ENCODE data around the gene PARPBP. TPM values are rescaled to one million over a fixed set of nuclear protein-coding genes. Genes with fewer than 3 reads are reported as not detected.
"Not testable (repeated sequence)": the region's sequence is repeated elsewhere in the genome, so short reads cannot be mapped to it uniquely, and the experiment has no call there.

Gene PARPBP
- total and polyA plus RNA-seq, 4 donors = 0.41 to 7.2 (median 2.0) TPM

DNA sequence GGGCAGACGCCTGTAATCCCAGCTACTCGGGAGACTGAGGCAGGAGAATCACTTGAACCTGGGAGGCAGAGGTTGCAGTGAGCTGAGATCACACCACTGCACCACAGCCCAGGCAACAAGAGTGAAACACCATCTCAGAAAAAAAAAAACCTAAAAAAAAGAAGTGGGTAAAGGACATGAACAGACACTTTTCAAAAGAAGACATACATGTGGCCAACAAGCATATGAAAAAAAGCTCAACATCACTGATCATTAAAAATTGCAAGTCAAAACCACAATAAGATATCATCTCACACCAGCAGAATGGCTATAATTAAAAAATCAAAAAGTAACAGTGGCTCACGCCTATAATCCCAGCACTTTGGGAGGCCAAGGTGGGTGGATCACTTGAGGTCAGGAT lies 10.7 kb downstream of the PARPBP start:
- H3K27me3 ChIP-seq (ENCODE audit: control insufficient read depth in 1 of 2, insufficient read depth in 2 of 2, low read length in 1 of 2); H3K36me3 ChIP-seq (ENCODE audit: control insufficient read depth in 1 of 2, insufficient read depth in 2 of 2, low read length in 1 of 2); DNase-seq; H3K9me3 ChIP-seq (ENCODE audit: control insufficient read depth, low read length); H3K27ac ChIP-seq (ENCODE audit: low read depth in 1 of 2, low read length in 2 of 2); H3K4me1 ChIP-seq (ENCODE audit: control insufficient read depth in 1 of 2, insufficient read depth in 2 of 2, low read length in 2 of 2); intact Hi-C loops (cut with DNase I); H3K4me3 ChIP-seq (ENCODE audit: low read length in 2 of 2); ATAC-seq (ENCODE audit: low FRiP score): not testable (repeated sequence)
- WGBS, 2 donors = 79 to 97% methylated on average over 3 of the region's 3 CpGs

DNA sequence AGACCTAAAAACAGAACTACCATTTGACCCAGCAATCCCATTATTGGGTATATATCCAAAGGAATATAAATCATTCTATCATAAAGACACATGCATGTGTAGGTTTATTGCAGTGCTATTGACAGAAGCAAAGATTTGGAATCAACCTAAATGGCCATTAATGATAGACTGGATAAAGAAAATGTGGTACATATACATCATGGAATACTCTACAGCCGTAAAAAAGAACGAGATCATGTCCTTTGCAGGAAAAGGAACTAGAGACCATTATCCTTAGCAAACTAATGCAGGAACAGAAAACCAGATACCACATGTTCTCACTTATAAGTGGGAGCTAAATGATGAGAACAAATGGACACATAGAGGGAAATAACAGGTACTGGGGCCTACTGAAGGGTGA lies 11.5 kb downstream of the PARPBP start:
- intact Hi-C loops (cut with DNase I); H3K4me1 ChIP-seq (ENCODE audit: control insufficient read depth in 1 of 2, insufficient read depth in 2 of 2, low read length in 2 of 2); H3K36me3 ChIP-seq (ENCODE audit: control insufficient read depth in 1 of 2, insufficient read depth in 2 of 2, low read length in 1 of 2); H3K27ac ChIP-seq (ENCODE audit: low read depth in 1 of 2, low read length in 2 of 2); ATAC-seq (ENCODE audit: low FRiP score); H3K4me3 ChIP-seq (ENCODE audit: low read length in 2 of 2); H3K27me3 ChIP-seq (ENCODE audit: control insufficient read depth in 1 of 2, insufficient read depth in 2 of 2, low read length in 1 of 2); DNase-seq; H3K9me3 ChIP-seq (ENCODE audit: control insufficient read depth, low read length): not testable (repeated sequence)
- 94 to 97% methylated on average over 2 of the region's 2 CpGs for WGBS, 2 donors

DNA sequence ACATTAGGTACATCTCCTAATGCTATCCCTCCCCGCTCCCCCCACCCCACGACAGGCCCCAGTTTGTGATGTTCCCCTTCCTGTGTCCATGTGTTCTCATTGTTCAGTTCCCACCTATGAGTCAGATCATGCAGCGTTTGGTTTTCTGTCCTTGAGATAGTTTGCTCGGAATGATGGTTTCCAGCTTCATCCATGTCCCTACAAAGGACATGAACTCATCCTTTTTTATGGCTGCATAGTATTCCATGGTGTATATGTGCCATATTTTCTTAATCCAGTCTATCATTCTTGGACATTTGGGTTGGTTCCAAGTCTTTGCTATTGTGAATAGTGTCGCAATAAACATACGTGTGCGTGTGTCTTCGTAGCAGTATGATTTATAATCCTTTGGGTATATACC lies 17.6 kb downstream of the PARPBP start:
- H3K27me3 ChIP-seq (ENCODE audit: control insufficient read depth in 1 of 2, insufficient read depth in 2 of 2, low read length in 1 of 2); H3K36me3 ChIP-seq (ENCODE audit: control insufficient read depth in 1 of 2, insufficient read depth in 2 of 2, low read length in 1 of 2); intact Hi-C loops (cut with DNase I); H3K4me3 ChIP-seq (ENCODE audit: low read length in 2 of 2); H3K4me1 ChIP-seq (ENCODE audit: control insufficient read depth in 1 of 2, insufficient read depth in 2 of 2, low read length in 2 of 2); ATAC-seq (ENCODE audit: low FRiP score); H3K9me3 ChIP-seq (ENCODE audit: control insufficient read depth, low read length); H3K27ac ChIP-seq (ENCODE audit: low read depth in 1 of 2, low read length in 2 of 2); DNase-seq: not testable (repeated sequence)
- WGBS, 2 donors = 89 to 91% methylated on average over 8 of the region's 8 CpGs

DNA sequence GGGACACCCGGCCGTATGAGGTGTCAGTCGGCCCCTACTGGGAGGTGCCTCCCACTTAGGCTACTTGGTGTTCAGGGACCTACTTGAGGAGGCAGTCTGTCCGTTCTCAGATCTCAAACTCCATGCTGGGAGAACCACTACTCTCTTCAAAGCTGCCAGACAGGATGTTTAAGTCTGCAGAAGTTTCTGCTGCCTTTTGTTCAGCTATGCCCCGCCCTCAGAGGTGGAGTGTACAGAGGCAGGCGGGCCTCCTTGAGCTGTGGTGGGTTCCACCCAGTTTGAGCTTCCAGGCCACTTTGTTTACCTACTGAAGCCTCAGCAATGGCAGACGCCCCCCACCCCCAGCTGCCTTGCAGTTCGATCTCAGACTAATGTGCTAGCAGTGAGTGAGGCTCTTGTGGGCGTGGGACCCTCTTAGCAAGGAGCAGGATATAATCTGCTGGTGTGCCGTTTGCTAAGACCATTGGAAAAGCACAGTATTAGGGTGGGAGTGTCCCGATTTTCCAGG lies 22.9 kb downstream of the PARPBP start:
- DNase-seq; H3K9me3 ChIP-seq (ENCODE audit: control insufficient read depth, low read length); intact Hi-C loops (cut with DNase I); ATAC-seq (ENCODE audit: low FRiP score); H3K36me3 ChIP-seq (ENCODE audit: control insufficient read depth in 1 of 2, insufficient read depth in 2 of 2, low read length in 1 of 2); H3K4me3 ChIP-seq (ENCODE audit: low read length in 2 of 2); H3K27ac ChIP-seq (ENCODE audit: low read depth in 1 of 2, low read length in 2 of 2); H3K4me1 ChIP-seq (ENCODE audit: control insufficient read depth in 1 of 2, insufficient read depth in 2 of 2, low read length in 2 of 2); H3K27me3 ChIP-seq (ENCODE audit: control insufficient read depth in 1 of 2, insufficient read depth in 2 of 2, low read length in 1 of 2): not testable (repeated sequence)
- 91 to 93% methylated on average over 11 of the region's 11 CpGs for WGBS, 2 donors

DNA sequence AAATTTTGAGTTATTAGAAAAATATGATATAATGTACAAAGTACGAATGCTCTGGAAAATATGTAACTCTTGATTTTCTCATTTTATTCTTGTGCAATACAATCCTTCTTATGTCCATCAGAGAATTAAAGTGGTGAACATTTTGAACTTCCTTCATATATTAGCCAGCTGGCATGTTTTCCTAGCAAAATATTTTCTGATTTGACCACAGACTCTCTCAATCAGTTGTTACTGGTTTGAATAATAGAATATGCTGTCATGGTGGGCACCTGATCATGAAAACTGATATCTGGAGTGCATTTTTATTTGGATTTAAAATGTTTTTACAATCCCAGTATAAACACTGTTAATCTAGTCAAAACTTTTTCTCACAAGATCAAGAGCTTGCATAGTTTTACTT lies 24.2 kb downstream of the PARPBP start:
- Histone ChIP-seq H3K4me3 (ENCODE audit: low read length in 2 of 2) (no peak overlapping the region), H3K4me1 (ENCODE audit: control insufficient read depth in 1 of 2, insufficient read depth in 2 of 2, low read length in 2 of 2) (no peaks in the 10 kb centered on the region), H3K27ac (ENCODE audit: low read depth in 1 of 2, low read length in 2 of 2) (no peak overlapping the region), H3K36me3 (ENCODE audit: control insufficient read depth in 1 of 2, insufficient read depth in 2 of 2, low read length in 1 of 2) (no peaks in the 10 kb centered on the region), H3K9me3 (ENCODE audit: control insufficient read depth, low read length) (peaks cover 1% of the 10 kb centered on the region), H3K27me3 (ENCODE audit: control insufficient read depth in 1 of 2, insufficient read depth in 2 of 2, low read length in 1 of 2) (no peaks in the 10 kb centered on the region)
- WGBS, 2 donors = 9 to 15% methylated on average over 1 of the region's 1 CpG
- ATAC-seq (ENCODE audit: low FRiP score) (no peak), DNase-seq (no peak)
- intact Hi-C loops (cut with DNase I) = no loop called here

DNA sequence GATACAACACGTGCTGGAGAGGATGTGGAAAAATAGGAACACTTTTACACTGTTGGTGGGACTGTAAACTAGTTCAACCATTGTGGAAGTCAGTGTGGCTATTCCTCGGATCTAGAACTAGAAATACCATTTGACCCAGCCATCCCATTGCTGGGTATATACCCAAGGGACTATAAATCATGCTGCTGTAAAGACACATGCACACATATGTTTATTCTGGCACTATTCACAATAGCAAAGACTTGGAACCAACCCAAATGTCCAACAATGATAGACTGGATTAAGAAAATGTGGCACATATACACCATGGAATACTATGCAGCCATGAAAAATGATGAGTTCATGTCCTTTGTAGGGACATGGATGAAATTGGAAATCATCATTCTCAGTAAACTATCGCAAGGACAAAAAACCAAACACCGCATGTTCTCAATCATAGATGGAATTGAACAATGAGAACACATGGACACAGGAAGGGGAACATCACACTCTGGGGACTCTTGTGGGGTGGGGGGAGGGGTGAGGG lies 27.1 kb downstream of the PARPBP start:
- H3K4me3 ChIP-seq (ENCODE audit: low read length in 2 of 2); intact Hi-C loops (cut with DNase I); H3K36me3 ChIP-seq (ENCODE audit: control insufficient read depth in 1 of 2, insufficient read depth in 2 of 2, low read length in 1 of 2); H3K27me3 ChIP-seq (ENCODE audit: control insufficient read depth in 1 of 2, insufficient read depth in 2 of 2, low read length in 1 of 2); H3K27ac ChIP-seq (ENCODE audit: low read depth in 1 of 2, low read length in 2 of 2); H3K9me3 ChIP-seq (ENCODE audit: control insufficient read depth, low read length); H3K4me1 ChIP-seq (ENCODE audit: control insufficient read depth in 1 of 2, insufficient read depth in 2 of 2, low read length in 2 of 2); DNase-seq; ATAC-seq (ENCODE audit: low FRiP score): not testable (repeated sequence)
- 84 to 86% methylated on average over 4 of the region's 4 CpGs for WGBS, 2 donors

DNA sequence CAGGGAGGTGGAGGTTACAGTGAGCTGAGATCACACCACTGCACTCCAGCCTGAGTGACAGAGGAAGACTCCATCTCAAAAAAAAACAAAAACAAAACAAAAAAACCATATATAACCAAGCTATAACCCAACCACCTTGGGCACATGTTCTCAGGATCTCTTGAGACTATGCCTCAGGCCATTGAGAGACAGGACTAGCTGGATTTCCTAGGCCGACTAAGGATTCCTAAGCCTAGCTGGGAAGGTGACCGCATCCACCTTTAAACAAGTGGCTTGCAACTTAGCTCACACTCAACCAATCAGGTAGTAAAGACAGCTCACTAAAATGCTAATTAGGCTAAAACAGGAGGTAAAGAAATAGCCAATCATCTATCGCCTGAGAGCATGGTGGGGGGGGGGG lies 35.2 kb downstream of the PARPBP start:
- intact Hi-C loops (cut with DNase I); H3K36me3 ChIP-seq (ENCODE audit: control insufficient read depth in 1 of 2, insufficient read depth in 2 of 2, low read length in 1 of 2); H3K9me3 ChIP-seq (ENCODE audit: control insufficient read depth, low read length); ATAC-seq (ENCODE audit: low FRiP score); H3K4me1 ChIP-seq (ENCODE audit: control insufficient read depth in 1 of 2, insufficient read depth in 2 of 2, low read length in 2 of 2); H3K27ac ChIP-seq (ENCODE audit: low read depth in 1 of 2, low read length in 2 of 2); DNase-seq; H3K27me3 ChIP-seq (ENCODE audit: control insufficient read depth in 1 of 2, insufficient read depth in 2 of 2, low read length in 1 of 2); H3K4me3 ChIP-seq (ENCODE audit: low read length in 2 of 2): not testable (repeated sequence)
- WGBS, 2 donors = 97 to 99% methylated on average over 3 of the region's 3 CpGs

DNA sequence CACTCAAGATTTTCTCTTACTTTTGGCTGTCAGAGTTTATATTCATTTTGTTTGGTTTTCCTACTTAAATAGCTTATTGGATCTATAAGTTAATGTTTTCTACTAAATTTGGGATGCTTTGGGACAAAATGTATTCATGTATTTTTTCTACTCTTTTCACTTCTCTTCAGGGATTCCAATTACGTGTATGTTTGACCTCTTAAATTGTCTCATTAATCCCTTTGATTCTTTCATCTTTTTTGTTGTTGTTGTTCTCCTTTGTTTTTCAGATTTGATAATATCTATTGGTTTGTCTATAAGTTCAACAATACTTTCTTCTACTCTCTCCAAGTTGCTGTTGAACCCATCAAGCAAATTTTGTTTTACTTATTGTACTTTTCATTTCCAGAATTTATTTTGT lies 43.4 kb downstream of the PARPBP start:
- Histone ChIP-seq H3K36me3 (ENCODE audit: control insufficient read depth in 1 of 2, insufficient read depth in 2 of 2, low read length in 1 of 2) (no peaks in the 10 kb centered on the region), H3K4me1 (ENCODE audit: control insufficient read depth in 1 of 2, insufficient read depth in 2 of 2, low read length in 2 of 2) (peaks cover 0 to 2% of the 10 kb centered on the region in 2 donors), H3K4me3 (ENCODE audit: low read length in 2 of 2) (no peak overlapping the region), H3K27me3 (ENCODE audit: control insufficient read depth in 1 of 2, insufficient read depth in 2 of 2, low read length in 1 of 2) (no peaks in the 10 kb centered on the region), H3K9me3 (ENCODE audit: control insufficient read depth, low read length) (no peaks in the 10 kb centered on the region), H3K27ac (ENCODE audit: low read depth in 1 of 2, low read length in 2 of 2) (no peak overlapping the region)
- DNase-seq (no peak), ATAC-seq (ENCODE audit: low FRiP score) (no peak)
- 93 to 97% methylated on average over 1 of the region's 1 CpG for WGBS, 2 donors
- intact Hi-C loops (cut with DNase I) = no loop called here

DNA sequence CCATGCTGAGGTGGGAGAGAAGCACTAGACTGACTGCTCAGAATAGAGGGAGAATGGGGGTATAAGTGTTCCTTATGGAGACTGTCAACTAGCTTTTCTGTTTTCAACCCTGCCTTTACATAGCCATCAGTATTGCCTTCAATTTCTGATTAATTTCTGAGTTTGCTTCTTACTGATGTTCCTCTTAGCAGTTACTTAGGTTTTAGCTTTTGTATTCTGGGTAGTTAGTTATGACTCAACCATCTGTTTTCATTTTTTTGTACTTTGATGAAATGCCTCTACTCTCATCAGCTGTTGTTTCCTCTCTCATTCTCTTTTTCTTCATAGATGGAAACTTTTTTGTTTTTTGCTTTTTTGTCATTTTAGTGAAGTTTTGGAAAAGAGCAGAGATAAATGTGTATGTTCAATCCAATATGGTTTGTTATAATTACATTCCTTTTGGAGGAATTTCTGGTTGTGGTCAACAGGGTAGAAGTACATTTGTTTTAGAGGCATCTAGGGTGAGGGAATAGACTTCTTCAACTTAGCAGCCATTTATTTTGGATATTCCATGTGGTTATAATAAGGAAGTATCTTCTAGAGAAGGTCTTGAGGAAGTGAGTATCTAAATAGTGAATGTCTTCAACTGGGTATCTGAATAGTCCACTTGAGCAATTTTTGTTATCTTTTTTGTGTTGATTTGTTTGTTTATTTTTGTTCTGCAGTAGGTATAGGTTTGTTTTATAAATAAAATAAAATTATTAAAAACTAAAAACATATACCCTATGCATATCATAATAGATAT lies 48.0 kb downstream of the PARPBP start:
- DNase-seq (no peak), ATAC-seq (ENCODE audit: low FRiP score) (no peak)
- Histone ChIP-seq H3K9me3 (ENCODE audit: control insufficient read depth, low read length) (no peaks in the 10 kb centered on the region), H3K4me3 (ENCODE audit: low read length in 2 of 2) (no peak overlapping the region), H3K27me3 (ENCODE audit: control insufficient read depth in 1 of 2, insufficient read depth in 2 of 2, low read length in 1 of 2) (no peaks in the 10 kb centered on the region), H3K4me1 (ENCODE audit: control insufficient read depth in 1 of 2, insufficient read depth in 2 of 2, low read length in 2 of 2) (peaks cover 0 to 2% of the 10 kb centered on the region in 2 donors), H3K36me3 (ENCODE audit: control insufficient read depth in 1 of 2, insufficient read depth in 2 of 2, low read length in 1 of 2) (no peaks in the 10 kb centered on the region), H3K27ac (ENCODE audit: low read depth in 1 of 2, low read length in 2 of 2) (no peak overlapping the region)
- intact Hi-C loops (cut with DNase I) = no loop called here
